OCI-LY1 (cell line): Measurements from ENCODE around the gene IGF2R.

Experiments used
- CTCF ChIP-seq: fragments of 200-600 bp; sonication (generic), shearing (Covaris generic); IDR thresholded peaks from 2 replicates; pipeline ENCODE4 v1.5.1; 2017; ENCODE audit warnings: mild to moderate bottlenecking, antibody characterized with exemption, low read length, moderate library complexity, mixed read lengths
- EZH2 ChIP-seq: fragments of 200-600 bp; sonication (generic), shearing (Covaris generic); IDR thresholded peaks from 2 replicates; pipeline ENCODE4 v1.8.0; 2017; ENCODE audit warnings: borderline replicate concordance, mixed run types, mild to moderate bottlenecking, antibody characterized with exemption, low read length, moderate library complexity, mixed read lengths

GRCh38 chr6:159983641-159984080, 14.8 kb downstream of the IGF2R start:
- TF ChIP-seq CTCF: no peak
- TF ChIP-seq EZH2: no peak
